ACC112 (cell line): ENCODE data around the gene GDE1.

Experiments used
- H2AFZ ChIP-seq: fragments of 200-600 bp; sonication (generic); one replicate; pipeline ENCODE4 v1.6.0; 2017; ENCODE audit warnings: antibody characterized with exemption, low read length; ENCODE audit not compliant: unreplicated experiment
- H3K27ac ChIP-seq: fragments of 200-600 bp; sonication (generic); 2 replicates; pipeline ENCODE4 v1.5.1; 2014; ENCODE audit warnings: low read depth, mild to moderate bottlenecking, antibody characterized with exemption, low read length, moderate library complexity
- H3K27me3 ChIP-seq: fragments of 200-600 bp; sonication (generic); 2 replicates; pipeline ENCODE4 v1.6.1; 2014; ENCODE audit warnings: mild to moderate bottlenecking, antibody characterized with exemption, low read length, moderate library complexity, mixed read lengths; ENCODE audit not compliant: insufficient read depth
- H3K36me3 ChIP-seq: fragments of 200-600 bp; sonication (generic); 2 replicates; pipeline ENCODE4 v1.6.1; 2016; ENCODE audit warnings: mild to moderate bottlenecking, antibody characterized with exemption, low read length, moderate library complexity, mixed read lengths; ENCODE audit not compliant: insufficient read depth
- H3K4me1 ChIP-seq: fragments of 200-600 bp; sonication (generic); one replicate; pipeline ENCODE4 v1.6.1; 2016; ENCODE audit warnings: low read length, mixed read lengths; ENCODE audit not compliant: insufficient read depth, unreplicated experiment, control insufficient read depth
- H3K4me3 ChIP-seq: fragments of 200-600 bp; sonication (generic); 2 replicates; pipeline ENCODE4 v1.5.1; 2014; ENCODE audit warnings: mild to moderate bottlenecking, low read depth, low read length
- H3K79me2 ChIP-seq: fragments of 200-600 bp; sonication (generic); one replicate; pipeline ENCODE4 v1.6.0; 2016; ENCODE audit warnings: low read length; ENCODE audit not compliant: control insufficient read depth, unreplicated experiment, insufficient read depth

Gene GDE1

GRCh38 chr16:19521471-19522396, at the start of gene GDE1:
Gene GDE1, minus strand, starts transcription at chr16:19522098. Its CDS starts 134 bp downstream, at chr16:19521964.
- Histone ChIP-seq H3K27me3 (no peaks in the 10 kb centered on the region), H3K4me3 (peak within 1 kb of the TSS; percentile 78), H3K27ac (peak within 1 kb of the TSS; percentile 11; the same call in 1 of the 2 replicates), H3K79me2 (peaks cover 39% of the 10 kb centered on the region), H3K36me3 (no peaks in the 10 kb centered on the region), H2AFZ (peak within 1 kb of the TSS; percentile 71), H3K4me1 (peaks cover 35% of the 10 kb centered on the region)

- Histone ChIP-seq H3K4me1 (no peaks in the 10 kb centered on the region), H3K79me2 (no peaks in the 10 kb centered on the region), H3K27me3 (no peaks in the 10 kb centered on the region), H2AFZ (no peak overlapping the region), H3K27ac (no peak overlapping the region), H3K36me3 (peaks cover 5% of the 10 kb centered on the region; the same call in 1 of the 2 replicates), H3K4me3 (no peak overlapping the region)
These were observed 45.7 kb upstream of the GDE1 start for GRCh38 chr16:19567560-19567959.

GRCh38 chr16:19566362-19566761, 44.5 kb upstream of the GDE1 start:
- H3K4me1 ChIP-seq, result no peaks in the 10 kb centered on the region
- no peak overlapping the region for H2AFZ ChIP-seq
- H3K27ac ChIP-seq, result no peak overlapping the region
- no peaks in the 10 kb centered on the region for H3K79me2 ChIP-seq
- H3K4me3 ChIP-seq, result no peak overlapping the region
- peaks cover 5% of the 10 kb centered on the region; the same call in 1 of the 2 replicates for H3K36me3 ChIP-seq
- no peaks in the 10 kb centered on the region for H3K27me3 ChIP-seq

GRCh38 chr16:19563377-19563776, 41.5 kb upstream of the GDE1 start:
- Histone ChIP-seq H2AFZ (no peak overlapping the region), H3K4me3 (no peak overlapping the region), H3K36me3 (peaks cover 3% of the 10 kb centered on the region; the same call in 1 of the 2 replicates), H3K79me2 (peaks cover 3% of the 10 kb centered on the region), H3K27me3 (no peaks in the 10 kb centered on the region), H3K4me1 (no peaks in the 10 kb centered on the region), H3K27ac (no peak overlapping the region)

GRCh38 chr16:19560078-19560477, 38.2 kb upstream of the GDE1 start:
- no peaks in the 10 kb centered on the region for H3K4me1 ChIP-seq
- H3K36me3 ChIP-seq, result peaks cover 3% of the 10 kb centered on the region; the same call in 1 of the 2 replicates
- no peaks in the 10 kb centered on the region for H3K27me3 ChIP-seq
- H3K4me3 ChIP-seq, result no peak overlapping the region
- no peak overlapping the region for H3K27ac ChIP-seq
- no peak overlapping the region for H2AFZ ChIP-seq
- peaks cover 12% of the 10 kb centered on the region for H3K79me2 ChIP-seq

GRCh38 chr16:19559242-19559910, 37.5 kb upstream of the GDE1 start:
- Histone ChIP-seq H3K36me3 (peaks cover 3% of the 10 kb centered on the region; the same call in 1 of the 2 replicates), H2AFZ (no peak overlapping the region), H3K27me3 (no peaks in the 10 kb centered on the region), H3K4me3 (no peak overlapping the region), H3K4me1 (no peaks in the 10 kb centered on the region), H3K79me2 (peaks cover 12% of the 10 kb centered on the region), H3K27ac (no peak overlapping the region)

GRCh38 chr16:19555938-19556771, 34.3 kb upstream of the GDE1 start:
- Histone ChIP-seq H3K27ac (peak overlapping the region; percentile 70), H3K4me3 (peak overlapping the region; percentile 87), H3K79me2 (peaks cover 12% of the 10 kb centered on the region), H3K36me3 (peaks cover 9% of the 10 kb centered on the region), H3K4me1 (peaks cover 3% of the 10 kb centered on the region), H2AFZ (peak overlapping the region; percentile 98), H3K27me3 (no peaks in the 10 kb centered on the region)

- H3K79me2 ChIP-seq, result peaks cover 9% of the 10 kb centered on the region
- peak within 1 kb of the TSS; percentile 98 for H2AFZ ChIP-seq
- peak within 1 kb of the TSS; percentile 70 for H3K27ac ChIP-seq
- peaks cover 17% of the 10 kb centered on the region for H3K36me3 ChIP-seq
- peaks cover 3% of the 10 kb centered on the region for H3K4me1 ChIP-seq
- H3K4me3 ChIP-seq, result peak within 1 kb of the TSS; percentile 87
- H3K27me3 ChIP-seq, result no peaks in the 10 kb centered on the region
These were observed 33.5 kb upstream of the GDE1 start, which contains the start of gene VPS35L for GRCh38 chr16:19555186-19555937. Gene VPS35L, plus strand, starts transcription at chr16:19555703. Its CDS starts 27 bp downstream, at chr16:19555730.

GRCh38 chr16:19549673-19550072, 27.8 kb upstream of the GDE1 start:
- Histone ChIP-seq H2AFZ (no peak overlapping the region), H3K79me2 (no peaks in the 10 kb centered on the region), H3K36me3 (peaks cover 20% of the 10 kb centered on the region), H3K4me1 (peaks cover 3% of the 10 kb centered on the region), H3K27ac (no peak overlapping the region), H3K27me3 (no peaks in the 10 kb centered on the region), H3K4me3 (no peak overlapping the region)
